Astrocyte of the cerebellum (primary cell): ENCODE data around the gene CNTNAP2.

Experiments used
- DNase-seq: peaks from one replicate; pipeline ENCODE4 v3.0.0-alpha.2; 2011; ENCODE audit warnings: low read depth
- H3K4me3 ChIP-seq: 2 replicates; pipeline ENCODE4 v1.5.1; 2011; ENCODE audit warnings: mild to moderate bottlenecking, low read depth, low read length, moderate library complexity
- in situ Hi-C: cut with HindIII; loops from 2 replicates; pipeline ENCODE4 v1.10.0; 2017; ENCODE audit warnings: low sequenced_read_pairs
- TF ChIP-seq, protein P1 (sequence below): IDR thresholded peaks from 2 replicates; pipeline ENCODE4 v1.5.1; 2012; ENCODE audit warnings: low read length, low read depth, moderate library complexity, mild to moderate bottlenecking; ENCODE audit errors: missing control alignments

CNTNAP2 gene

DNA sequence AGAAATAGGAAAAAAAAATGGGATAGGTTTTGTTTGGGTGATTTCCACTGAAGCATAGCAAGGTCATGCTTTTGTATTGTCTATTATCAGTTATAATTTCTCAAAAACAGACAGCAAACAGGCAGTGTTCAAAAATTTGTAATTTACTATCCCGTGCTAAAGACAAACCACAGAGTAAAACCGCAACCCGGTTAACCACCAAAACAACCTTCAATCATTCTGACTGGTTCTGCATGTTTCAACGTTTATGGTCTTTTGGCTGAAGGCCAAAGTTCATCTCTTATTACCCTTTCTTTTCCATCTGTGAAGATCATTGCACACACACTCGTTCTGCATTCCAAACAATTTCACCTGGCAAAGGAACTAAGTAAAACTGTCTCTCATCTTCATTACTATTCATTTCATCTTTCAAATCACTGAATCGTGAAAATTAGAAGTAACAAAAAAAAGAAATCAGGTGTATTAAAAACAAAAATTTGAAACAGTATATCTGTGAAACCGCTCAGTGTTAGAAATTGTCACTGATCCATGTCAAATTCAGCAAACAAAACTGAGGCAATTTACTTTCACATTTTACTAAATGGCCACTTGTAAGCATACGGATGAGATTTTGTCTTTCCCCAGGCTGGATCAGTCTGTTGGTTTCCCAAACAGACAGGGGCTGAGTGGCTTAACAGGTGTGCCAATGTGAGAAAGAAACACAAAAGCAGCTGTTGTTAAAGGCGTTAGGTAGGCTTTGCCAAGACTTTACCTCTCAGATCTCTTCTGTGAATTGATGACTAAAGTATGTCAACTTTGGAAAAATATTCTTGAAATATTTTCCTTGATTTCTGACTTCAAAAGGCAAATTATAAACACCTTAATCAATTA, 539.6 kb downstream of the CNTNAP2 start:
- peak; percentile 67 for DNase-seq
- TF ChIP-seq, protein P1, sequence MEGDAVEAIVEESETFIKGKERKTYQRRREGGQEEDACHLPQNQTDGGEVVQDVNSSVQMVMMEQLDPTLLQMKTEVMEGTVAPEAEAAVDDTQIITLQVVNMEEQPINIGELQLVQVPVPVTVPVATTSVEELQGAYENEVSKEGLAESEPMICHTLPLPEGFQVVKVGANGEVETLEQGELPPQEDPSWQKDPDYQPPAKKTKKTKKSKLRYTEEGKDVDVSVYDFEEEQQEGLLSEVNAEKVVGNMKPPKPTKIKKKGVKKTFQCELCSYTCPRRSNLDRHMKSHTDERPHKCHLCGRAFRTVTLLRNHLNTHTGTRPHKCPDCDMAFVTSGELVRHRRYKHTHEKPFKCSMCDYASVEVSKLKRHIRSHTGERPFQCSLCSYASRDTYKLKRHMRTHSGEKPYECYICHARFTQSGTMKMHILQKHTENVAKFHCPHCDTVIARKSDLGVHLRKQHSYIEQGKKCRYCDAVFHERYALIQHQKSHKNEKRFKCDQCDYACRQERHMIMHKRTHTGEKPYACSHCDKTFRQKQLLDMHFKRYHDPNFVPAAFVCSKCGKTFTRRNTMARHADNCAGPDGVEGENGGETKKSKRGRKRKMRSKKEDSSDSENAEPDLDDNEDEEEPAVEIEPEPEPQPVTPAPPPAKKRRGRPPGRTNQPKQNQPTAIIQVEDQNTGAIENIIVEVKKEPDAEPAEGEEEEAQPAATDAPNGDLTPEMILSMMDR, result no peak
- in situ Hi-C loops, result no loop called here
- H3K4me3 ChIP-seq, result no peak overlapping the region

DNA sequence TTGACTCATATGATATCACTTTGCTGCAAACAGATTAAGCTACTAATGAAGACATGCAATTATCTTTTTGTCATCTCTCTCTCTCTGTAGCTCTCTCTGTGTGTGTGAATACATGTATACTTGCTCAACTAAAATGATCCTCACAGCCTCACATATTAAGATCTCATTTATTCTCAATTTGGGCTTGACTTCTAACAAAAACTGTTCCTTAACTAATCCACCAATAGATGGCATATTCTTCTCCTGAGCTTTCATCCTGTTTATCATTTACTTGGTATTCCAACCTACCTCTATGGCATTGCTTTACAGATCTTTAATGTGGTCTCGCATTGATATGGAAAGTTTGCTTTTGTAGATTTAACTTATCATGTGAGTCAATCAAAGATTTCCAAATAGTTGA, 540.4 kb downstream of the CNTNAP2 start:
- DNase-seq, result no peak
- H3K4me3 ChIP-seq, result no peak overlapping the region
- TF ChIP-seq, protein P1, result no peak
- in situ Hi-C loops, result no loop called here

GRCh38 chr7:146658604-146659003, 542.0 kb downstream of the CNTNAP2 start:
- TF ChIP-seq, protein P1, result no peak
- no peak for DNase-seq
- no peak overlapping the region for H3K4me3 ChIP-seq
- in situ Hi-C loops, result no loop called here

DNA sequence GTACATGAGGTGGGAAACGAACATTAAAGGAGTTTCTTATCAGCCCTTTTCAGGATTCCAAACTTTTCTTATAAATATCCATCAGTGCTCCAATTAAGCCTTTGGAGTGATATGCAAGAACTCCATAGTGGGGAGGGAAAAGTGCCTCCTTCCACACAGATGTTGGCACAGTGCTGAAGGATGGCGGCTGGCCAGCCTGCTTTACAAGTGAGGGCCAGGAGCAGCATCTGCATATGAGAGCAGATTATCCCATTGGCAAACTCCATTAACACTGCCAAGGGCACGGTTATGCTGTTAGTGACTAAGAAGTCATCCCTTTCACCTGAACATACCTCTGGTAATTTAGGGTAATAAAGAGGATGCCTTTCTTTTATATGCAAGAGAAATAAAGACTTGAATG, 543.1 kb downstream of the CNTNAP2 start:
- H3K4me3 ChIP-seq, result no peak overlapping the region
- TF ChIP-seq, protein P1, result no peak
- in situ Hi-C loops, result no loop called here
- DNase-seq, result no peak

- no peak for DNase-seq
- H3K4me3 ChIP-seq, result no peak overlapping the region
- TF ChIP-seq, protein P1, result no peak
- in situ Hi-C loops, result no loop called here
Observed at GRCh38 chr7:146660839-146661238, 544.2 kb downstream of the CNTNAP2 start.

DNA sequence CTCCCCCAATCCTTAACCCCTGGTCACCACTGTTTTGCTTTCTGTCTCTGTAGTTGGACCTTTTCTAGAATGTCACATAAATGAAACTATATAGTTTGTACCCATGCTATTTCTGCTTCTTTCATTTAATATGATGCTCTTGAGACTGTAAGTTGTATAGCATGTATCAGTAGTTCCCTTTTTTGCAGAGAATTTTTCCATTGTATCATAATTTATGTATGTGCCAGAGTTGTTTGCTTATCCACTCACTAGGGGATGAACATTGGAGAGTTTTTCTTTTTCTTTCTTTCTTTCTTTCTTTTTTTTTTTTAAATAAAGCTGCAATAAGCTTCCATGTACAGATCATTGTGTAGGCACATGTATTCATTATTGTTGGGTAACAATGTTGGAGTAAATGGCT, 544.8 kb downstream of the CNTNAP2 start:
- TF ChIP-seq, protein P1, result no peak
- DNase-seq, result no peak
- H3K4me3 ChIP-seq, result no peak overlapping the region
- in situ Hi-C loops, result no loop called here
